K562 (cell line): Measurements from ENCODE around the gene VTI1B. TPM values are rescaled to one million over a fixed set of nuclear protein-coding genes. Genes with fewer than 3 reads are reported as not detected.

Source experiments
- ATAC-seq: fragments of 200-7000 bp; cut with Tn5 transposase; 3 replicates; pipeline ENCODE4 v1.9.1; 2020; ENCODE audit warnings: moderate library complexity
- BruUV-seq: library from RNA; stranded (reverse); fragments of 400-500 nt; replicated peaks from 2 replicates; lab custom pipeline; 2021; lab: Mats Ljungman, UMichigan
- CTCF ChIA-PET: fragments of 300-600 bp; formaldehyde crosslinking; extraction: SDS; loops from one replicate; lab custom pipeline; 2021; ENCODE audit warnings: low intra/inter-chr PET ratio; lab: Yijun Ruan, JAX
- POLR2A ChIA-PET: fragments of 300-600, 350-650 bp; sonication (Branson Sonifier 250); formaldehyde crosslinking; extraction: SDS; loops from one replicate; lab custom pipeline; 2021; ENCODE audit warnings: antibody characterized with exemption, inconsistent platforms; lab: Yijun Ruan, JAX
- DNase-seq, 4 experiments: peaks; one replicate each; pipeline versions ENCODE4 v3.0.0 to v3.0.0-alpha.2; 2011 to 2018; ENCODE audit warnings: low spot score in 3 of 4, mixed read lengths in 3 of 4; ENCODE audit errors: extremely low read depth in 1 of 4
- FAIRE-seq: peaks from 2 replicates; lab custom pipeline; 2011; peaks lifted over from hg19 to GRCh38; lab: Jason Lieb, UNC
- H2AFZ ChIP-seq: 2 replicates; pipeline ENCODE4 v1.6.0; 2011; ENCODE audit warnings: low read depth, low read length, control low read depth, inconsistent platforms
- H3K27ac ChIP-seq: fragments of 200-600 bp; 3 replicates; pipeline ENCODE4 v1.8.0; 2011; ENCODE audit warnings: low read depth, mild to moderate bottlenecking, control low read depth, inconsistent platforms, low read length, moderate library complexity, mixed read lengths; ENCODE audit errors: extremely low read depth
- H3K27me3 ChIP-seq, 2 experiments: fragments of 300-600 bp in 1 of 2; 2 replicates in 1 of 2; 3 replicates in 1 of 2; pipeline versions ENCODE4 v1.6.0 to v1.8.0; 2011; ENCODE audit warnings: inconsistent platforms in 2 of 2, low read length in 2 of 2, mild to moderate bottlenecking in 1 of 2, mixed read lengths in 1 of 2, moderate library complexity in 1 of 2; ENCODE audit not compliant: control insufficient read depth in 2 of 2, insufficient read depth in 2 of 2
- H3K36me3 ChIP-seq: fragments of 300-600 bp; 3 replicates; pipeline ENCODE4 v1.8.0; 2011; ENCODE audit warnings: mild to moderate bottlenecking, low read length, inconsistent platforms; ENCODE audit not compliant: control insufficient read depth, insufficient read depth
- H3K4me1 ChIP-seq, 2 experiments: fragments of 200-600 bp in 1 of 2; replicated peaks in 1 of 2; 2 replicates in 1 of 2; 3 replicates in 1 of 2; pipeline versions ENCODE4 v1.5.1 to v1.8.0; 2011; ENCODE audit warnings: inconsistent platforms in 2 of 2, low read length in 2 of 2, mild to moderate bottlenecking in 1 of 2, mixed read lengths in 1 of 2, moderate library complexity in 1 of 2; ENCODE audit not compliant: control insufficient read depth in 2 of 2, insufficient read depth in 2 of 2
- H3K4me2 ChIP-seq: 2 replicates; pipeline ENCODE4 v1.6.1; 2011; ENCODE audit warnings: low read length, control low read depth, inconsistent platforms, mixed read lengths; ENCODE audit not compliant: insufficient read depth
- H3K4me3 ChIP-seq: fragments of 200-600 bp; sonication (generic), shearing (Covaris generic); 2 replicates; pipeline ENCODE4 v1.5.1; 2016; ENCODE audit warnings: control low read depth, inconsistent platforms
- H3K79me2 ChIP-seq: fragments of 200-600 bp; 3 replicates; pipeline ENCODE4 v1.8.0; 2011; ENCODE audit warnings: low read length, inconsistent platforms; ENCODE audit not compliant: control insufficient read depth, insufficient read depth
- H3K9ac ChIP-seq, 2 experiments: 2 replicates each; pipeline versions ENCODE4 v1.6.0 to v1.6.1; 2011; ENCODE audit warnings: low read depth in 2 of 2, low read length in 2 of 2, control low read depth in 1 of 2, inconsistent platforms in 1 of 2, mild to moderate bottlenecking in 1 of 2, mixed read lengths in 1 of 2; ENCODE audit not compliant: insufficient read depth in 1 of 2
- H3K9me1 ChIP-seq: one replicate; pipeline ENCODE4 v1.6.0; 2011; ENCODE audit warnings: inconsistent platforms, mild to moderate bottlenecking, low read length, moderate library complexity; ENCODE audit not compliant: control insufficient read depth, insufficient read depth
- H3K9me3 ChIP-seq: replicated peaks from 2 replicates; pipeline ENCODE4 v1.5.1; 2011; ENCODE audit warnings: low read depth, low read length, inconsistent platforms; ENCODE audit not compliant: control insufficient read depth, insufficient read depth
- H4K20me1 ChIP-seq: replicated peaks from 2 replicates; pipeline ENCODE4 v1.6.1; 2011; ENCODE audit warnings: low read length, inconsistent platforms, mixed read lengths; ENCODE audit not compliant: control insufficient read depth, insufficient read depth
- BCOR ChIP-seq: fragments of 450-650 bp; IDR thresholded peaks from 2 replicates; pipeline ENCODE4 v1.6.1; 2016
- BHLHE40 ChIP-seq: IDR thresholded peaks from 2 replicates; pipeline ENCODE4 v1.6.1; 2011; ENCODE audit warnings: low read length, improper control_type of control experiment
- CTBP1 ChIP-seq: fragments of 450-650 bp; IDR thresholded peaks from 2 replicates; pipeline ENCODE4 v1.6.1; 2016; ENCODE audit warnings: borderline replicate concordance
- EP300 ChIP-seq: IDR thresholded peaks from 2 replicates; pipeline ENCODE4 v1.6.1; 2012; ENCODE audit warnings: low read length, improper control_type of control experiment
- HCFC1 ChIP-seq: IDR thresholded peaks from 2 replicates; pipeline ENCODE4 v1.6.1; 2012; ENCODE audit warnings: low read depth, low read length, improper control_type of control experiment
- ILK ChIP-seq: fragments of 450-650 bp; IDR thresholded peaks from 2 replicates; pipeline ENCODE4 v1.6.1; 2016; ENCODE audit warnings: missing genetic modification characterization, low read depth, mild to moderate bottlenecking, missing compliant biosample characterization, moderate library complexity, borderline replicate concordance
- JUNB ChIP-seq: fragments of 450-650 bp; formaldehyde crosslinking; conservative IDR thresholded peaks from 2 replicates; pipeline ENCODE4 v1.4.0; 2020; ENCODE audit warnings: mild to moderate bottlenecking
- LEF1 ChIP-seq: fragments of 450-650 bp; IDR thresholded peaks from 2 replicates; pipeline ENCODE4 v1.6.1; 2016; ENCODE audit warnings: mild to moderate bottlenecking
- MAFK ChIP-seq: IDR thresholded peaks from 2 replicates; pipeline ENCODE4 v1.6.1; 2011; ENCODE audit warnings: low read length, improper control_type of control experiment
- MEF2D ChIP-seq: conservative IDR thresholded peaks from 2 replicates; pipeline ENCODE4 v1.6.1; 2016; ENCODE audit warnings: low read depth, missing genetic modification characterization, missing compliant biosample characterization
- MNT ChIP-seq, 2 experiments: fragments of 450-650 bp; conservative IDR thresholded peaks; 2 replicates each; pipeline ENCODE4 v1.6.1; 2017; ENCODE audit warnings: mild to moderate bottlenecking in 2 of 2, moderate library complexity in 2 of 2
- NCOA1 ChIP-seq: fragments of 450-650 bp; IDR thresholded peaks from 2 replicates; pipeline ENCODE4 v1.6.1; 2016; ENCODE audit warnings: low read depth
- NR2C1 ChIP-seq, 2 experiments: fragments of 450-650 bp; IDR thresholded peaks; 2 replicates each; pipeline ENCODE4 v1.6.1; 2017; ENCODE audit warnings: mild to moderate bottlenecking in 2 of 2, antibody characterized with exemption in 1 of 2, inconsistent platforms in 1 of 2, missing compliant biosample characterization in 1 of 2, missing genetic modification characterization in 1 of 2
- RBBP5 ChIP-seq: fragments of 200-600 bp; sonication (generic); IDR thresholded peaks from 2 replicates; pipeline ENCODE4 v1.6.1; 2012; ENCODE audit warnings: borderline replicate concordance, mild to moderate bottlenecking, low read length, control low read depth, inconsistent platforms; ENCODE audit not compliant: insufficient read depth, poor library complexity, severe bottlenecking
- RBM39 ChIP-seq: fragments of 200-400 bp; formaldehyde crosslinking; optimal IDR thresholded peaks from 2 replicates; pipeline ENCODE3; 2018; ENCODE audit warnings: low read depth, low read length
- SMARCA4 ChIP-seq: fragments of 450-650 bp; IDR thresholded peaks from 2 replicates; pipeline ENCODE4 v1.6.1; 2016
- SNAPC5 ChIP-seq: fragments of 250-450 bp; sonication (Bioruptor Pico); IDR thresholded peaks from 2 replicates; pipeline ENCODE4 v1.8.0; 2021; ENCODE audit warnings: moderate library complexity, mild to moderate bottlenecking, inconsistent platforms
- SPI1 ChIP-seq: IDR thresholded peaks from 2 replicates; pipeline ENCODE4 v1.6.1; 2011; ENCODE audit warnings: low read depth, low read length, control low read depth, borderline replicate concordance
- TAF9B ChIP-seq: fragments of 450-650 bp; IDR thresholded peaks from 2 replicates; pipeline ENCODE4 v1.6.1; 2018; ENCODE audit warnings: mild to moderate bottlenecking; ENCODE audit not compliant: partially characterized antibody
- TEAD4 ChIP-seq, 2 experiments: sonication (generic) in 1 of 2; formaldehyde crosslinking in 1 of 2; IDR thresholded peaks; 2 replicates each; pipeline versions ENCODE4 v1.6.1 to v1.8.0; 2012 to 2022; ENCODE audit warnings: borderline replicate concordance in 1 of 2, inconsistent platforms in 1 of 2, low read length in 1 of 2, mild to moderate bottlenecking in 1 of 2, missing genetic modification reagents in 1 of 2
- TRIM24 ChIP-seq, 2 experiments: fragments of 450-650 bp; IDR thresholded peaks; 2 replicates each; pipeline ENCODE4 v1.6.1; 2016
- ZNF316 ChIP-seq: fragments of 450-650 bp; IDR thresholded peaks from 2 replicates; pipeline ENCODE4 v1.6.1; 2016
- ZNF551 ChIP-seq: fragments of 250-450 bp; sonication (Bioruptor Pico); IDR thresholded peaks from 2 replicates; pipeline ENCODE4 v1.5.0; 2021; ENCODE audit warnings: mild to moderate bottlenecking, moderate library complexity
- WGBS: fragments of 100-300 bp; shearing (Covaris generic); methylation state at CpG from one replicate; pipeline ENCODE4 v1.1.6; 2016; ENCODE audit warnings: low coverage, mixed read lengths; ENCODE audit not compliant: insufficient coverage; ENCODE audit errors: missing lambda C conversion rate; 5-methylcytosine and 5-hydroxymethylcytosine counted together
- in situ Hi-C: fragments of 300-500 bp; cut with MboI; formaldehyde crosslinking; loops from 4 replicates; pipeline ENCODE4 v1.15.0; 2018; ENCODE audit warnings: inconsistent platforms, mixed read lengths
- intact Hi-C: fragments of 100-400 bp; cut with micrococcal nuclease; formaldehyde crosslinking; loops from 2 replicates; pipeline ENCODE4 v1.14.2; 2022
- polyA plus RNA-seq, 8 experiments: library from polyadenylated mRNA; depleted of rRNA in 4 of 8; stranded (reverse) in 5 of 8; unstranded in 3 of 8; fragments of >200 nt; fragmentation: Nextera tagmentation in 2 of 8; fragmentation: Illumina TruSeq in 1 of 8; extraction: Ambion mirVana in 2 of 8; extraction: Trizol in 1 of 8; gene quantifications; 2 replicates each; pipeline versions ENCODE4 v1.2.1 to v1.2.3, GENCODE V29; 2011 to 2014; ENCODE audit warnings: inconsistent platforms in 1 of 8, missing spikeins in 1 of 8
- total RNA-seq, 7 experiments: library from RNA; depleted of rRNA in 6 of 7; stranded (reverse); fragments of >200 nt in 6 of 7; fragmentation: Illumina TruSeq in 2 of 7; extraction: Trizol in 2 of 7; gene quantifications; 2 replicates each; pipeline versions ENCODE4 v1.2.1 to v1.2.3, GENCODE V29; 2011 to 2021; ENCODE audit warnings: low replicate concordance in 1 of 7

The VTI1B gene
- total and polyA plus RNA-seq, 9 of the 15 experiments (the other 6 are each of a cell fraction or from before 2014, with no cell fraction given), result 7.8 to 69.8 (median 50.1) TPM

GRCh38 chr14:67680941-67681340 is 6.5 kb upstream of the VTI1B start (continued):
- no peak for TF ChIP-seq RBM39
- no peak for TF ChIP-seq JUNB (CRISPR knock-in tag)
- TF ChIP-seq ILK, result no peak
- peak; percentile 96 for TF ChIP-seq SPI1
- no peak for TF ChIP-seq HCFC1
- TF ChIP-seq SNAPC5, result no peak
- peak; percentile 36; the same call in 1 of the 2 replicates for TF ChIP-seq NR2C1 (IDR thresholded peaks at IDR 0.05)
- no peak for TF ChIP-seq NR2C1 (tag; IDR thresholded peaks at IDR 0.05)
- TF ChIP-seq CTBP1, result no peak

GRCh38 chr14:67680121-67680602 is 5.7 kb upstream of the VTI1B start:
- peak; percentile 94 for ATAC-seq
- Histone ChIP-seq H3K9me3 (no peaks in the 10 kb centered on the region), H3K9ac (peak overlapping the region; percentile 26 to 48; a peak in 2 of 4 replicates), H3K4me2 (peak overlapping the region; percentile 51), H3K4me1 (peaks cover 18 to 38% of the 10 kb centered on the region in 2 experiments), H3K79me2 (peaks cover 33% of the 10 kb centered on the region), H3K36me3 (peaks cover 82% of the 10 kb centered on the region), H3K27me3 (no peaks in the 10 kb centered on the region), H4K20me1 (no peaks in the 10 kb centered on the region), H3K4me3 (no peak overlapping the region), H2AFZ (no peak overlapping the region), H3K27ac (peak overlapping the region; percentile 82), H3K9me1 (no peaks in the 10 kb centered on the region)
- no TSS peak for BruUV-seq
- FAIRE-seq, result peak; percentile 95
- peak; percentile 27 to 81 (median 54) for DNase-seq
- WGBS, result 4% methylated on average over 3 of the region's 3 CpGs
- in situ Hi-C loops, result no loop called here
- intact Hi-C loops, result no loop called here
- ChIA-PET POLR2A (interaction anchor here (0.7 to 1.8 kb wide), 6 partner anchors 10 to 306 kb away, joined by 3 to 6 read pairs (median 3); partner anchors contain the start of gene RDH11), CTCF (no interaction called here)
- 0 out of 2 replicates have a peak, but pooled peaks have one; percentile 30 for TF ChIP-seq NCOA1
- 0 out of 2 replicates have a peak, but pooled peaks have one; percentile 30 for TF ChIP-seq MEF2D (tag)
- 0 out of 4 replicates have a peak, but pooled peaks of 1 of the 2 experiments have one; percentile 19 for TF ChIP-seq TRIM24 (IDR thresholded peaks at IDR 0.05)
- 0 out of 2 replicates have a peak, but pooled peaks have one; percentile 57 for TF ChIP-seq LEF1
- peak; percentile 88 for TF ChIP-seq EP300
- TF ChIP-seq TAF9B, result peak; percentile 49
- peak; percentile 30 for TF ChIP-seq RBBP5
- TF ChIP-seq SMARCA4, result peak; percentile 83
- peak; percentile 50; the same call in 1 of the 2 replicates for TF ChIP-seq TEAD4 (IDR thresholded peaks at IDR 0.05; ENCODE audit: low read length)
- no peak for TF ChIP-seq TEAD4 (CRISPR knock-in tag; IDR thresholded peaks at IDR 0.05; ENCODE audit: borderline replicate concordance)
- peak in 1 of 2 experiments; percentile 30; a peak in 1 of 4 replicates for TF ChIP-seq MNT (conservative IDR thresholded peaks at IDR 0.05)
- TF ChIP-seq ZNF551 (CRISPR knock-in tag), result no peak
- peak; percentile 81 for TF ChIP-seq ZNF316
- peak; percentile 82 for TF ChIP-seq BHLHE40
- 0 out of 2 replicates have a peak, but pooled peaks have one; percentile 25 for TF ChIP-seq BCOR
- peak; percentile 75 for TF ChIP-seq MAFK
